GM19023 (cell line): ENCODE data around the gene ADAMTSL1.

Experiments used
- ATAC-seq: cut with Tn5 transposase; IDR thresholded peaks from one replicate; pipeline ENCODE4 v1.9.1; 2021; ENCODE audit warnings: mild to moderate bottlenecking, moderate library complexity; ENCODE audit not compliant: unreplicated experiment

The ADAMTSL1 gene

DNA sequence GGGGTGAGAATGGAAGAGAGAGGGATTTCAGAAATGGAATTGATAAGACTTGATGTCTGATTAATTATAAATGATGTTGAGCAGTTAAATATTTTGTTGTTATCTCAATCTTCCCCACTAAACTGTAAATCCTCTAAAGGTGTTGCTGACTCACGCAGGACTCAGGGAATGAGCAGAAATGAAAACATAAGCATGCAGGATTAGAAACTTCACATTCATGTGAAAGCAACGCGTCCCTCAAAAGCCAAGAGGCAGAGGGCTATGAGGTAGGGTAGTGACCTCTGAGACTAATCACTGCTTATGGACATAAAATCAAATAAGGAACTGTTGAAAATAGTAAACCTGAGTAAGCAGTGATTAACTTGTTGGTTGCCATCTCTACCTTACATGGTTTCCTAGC lies 21.1 kb downstream of the ADAMTSL1 start:
- no peak for ATAC-seq

DNA sequence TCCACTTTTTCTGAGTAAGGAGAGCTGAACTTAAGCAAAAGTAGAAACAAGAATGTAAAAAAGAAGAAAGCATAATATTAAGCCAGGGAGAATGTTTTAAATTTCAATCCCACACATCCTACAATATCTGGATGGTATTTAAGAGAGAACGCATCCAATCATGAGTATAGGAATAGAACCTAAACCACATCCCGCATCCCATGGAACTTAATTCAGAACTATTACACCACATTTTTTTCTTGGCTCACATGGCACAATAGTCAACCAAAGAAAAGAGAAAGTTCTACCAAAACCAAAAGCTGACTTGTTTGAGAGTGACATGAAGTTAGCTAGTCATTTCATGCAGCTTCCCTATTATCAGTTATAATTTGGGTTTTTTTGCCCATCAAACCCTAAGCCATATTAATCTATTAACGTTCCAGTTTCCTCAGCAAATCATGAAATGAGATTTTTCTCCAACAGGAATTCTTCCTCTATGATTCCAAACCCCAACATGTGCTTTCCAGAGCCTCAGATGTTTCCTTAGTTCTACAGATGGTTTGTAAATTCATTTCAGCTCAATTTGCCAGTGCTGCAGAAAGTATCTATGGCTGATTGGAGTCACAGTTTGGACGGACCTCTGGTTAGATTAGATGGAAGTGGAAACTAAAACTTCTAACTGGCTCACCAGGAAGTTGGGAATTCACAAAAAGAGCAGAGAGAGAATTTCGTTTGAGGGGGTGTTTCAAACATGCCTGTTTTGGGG lies 22.5 kb downstream of the ADAMTSL1 start:
- no peak for ATAC-seq

DNA sequence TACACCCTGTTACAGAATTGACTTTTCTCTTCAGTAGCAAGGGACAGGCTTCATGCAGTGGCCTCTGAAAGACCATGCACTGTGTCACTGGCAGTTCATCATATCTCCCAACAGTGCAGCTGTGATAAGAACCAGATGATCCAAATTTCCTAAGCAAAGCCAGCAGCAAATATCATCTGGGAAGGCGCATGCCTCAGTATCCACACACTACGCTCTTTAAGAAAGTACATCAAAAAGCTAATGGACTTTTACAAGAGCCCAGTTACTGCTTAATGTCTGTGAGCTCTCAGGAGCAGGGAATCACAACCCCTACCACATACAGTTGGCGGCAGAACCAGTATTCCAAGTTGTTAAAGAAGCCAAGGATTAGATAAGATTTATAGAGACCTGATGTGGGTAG lies 25.1 kb downstream of the ADAMTSL1 start:
- no peak for ATAC-seq

DNA sequence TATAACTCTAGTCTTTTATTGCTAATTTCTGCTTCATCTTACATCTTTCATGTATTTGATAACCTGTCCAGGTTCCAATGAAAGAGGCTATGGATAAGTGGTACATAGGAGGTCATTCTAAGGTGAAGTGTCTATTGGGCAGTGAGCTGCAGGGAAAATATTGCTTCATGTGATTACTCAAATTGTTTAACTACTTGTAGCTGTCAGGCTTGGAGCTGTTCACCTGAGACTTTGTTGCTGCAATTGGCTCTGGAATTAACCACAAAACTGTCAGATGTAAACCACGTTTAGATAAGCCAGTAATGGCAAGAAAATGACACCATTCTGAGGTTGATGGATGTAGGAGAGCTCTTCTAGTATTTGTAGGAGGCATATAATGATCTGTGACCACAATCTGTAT lies 26.0 kb downstream of the ADAMTSL1 start:
- ATAC-seq: no peak

DNA sequence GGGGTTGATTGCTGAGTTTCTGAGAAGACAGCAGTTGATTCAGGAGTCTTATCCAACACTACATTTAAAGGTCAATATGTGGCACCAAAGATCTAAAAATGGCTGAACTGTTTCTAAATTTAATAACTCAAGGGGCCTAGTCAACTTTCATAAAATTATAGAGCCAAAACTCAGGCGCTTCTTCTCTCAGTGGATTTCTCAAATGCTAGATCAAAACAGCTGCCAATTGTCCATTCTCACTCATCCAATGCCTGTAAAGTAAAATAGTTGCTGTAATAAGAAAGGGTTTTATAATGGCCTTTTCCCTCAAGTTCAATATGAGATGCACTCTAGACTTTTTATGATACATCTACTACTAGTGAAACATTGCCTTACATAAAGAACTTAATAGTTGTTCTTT lies 26.5 kb downstream of the ADAMTSL1 start:
- no peak for ATAC-seq

DNA sequence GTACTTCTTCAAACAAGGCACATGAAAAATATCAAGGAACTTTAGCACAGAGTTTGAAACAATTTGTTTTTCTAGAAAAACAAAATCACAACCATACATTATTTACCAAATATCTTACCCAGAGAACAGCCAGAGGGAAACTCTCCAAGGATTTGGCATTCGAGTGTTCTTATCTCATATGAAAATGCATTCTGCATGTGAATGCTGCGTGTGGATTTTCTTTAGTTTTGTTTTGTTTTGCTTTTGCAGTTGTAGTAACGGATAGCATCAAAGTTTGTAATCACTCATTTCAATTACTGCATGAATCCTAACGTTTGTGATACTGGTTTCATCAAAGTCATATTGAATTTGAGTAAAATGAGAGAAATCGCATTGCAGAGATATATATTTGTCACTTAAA lies 28.0 kb downstream of the ADAMTSL1 start:
- ATAC-seq: no peak

DNA sequence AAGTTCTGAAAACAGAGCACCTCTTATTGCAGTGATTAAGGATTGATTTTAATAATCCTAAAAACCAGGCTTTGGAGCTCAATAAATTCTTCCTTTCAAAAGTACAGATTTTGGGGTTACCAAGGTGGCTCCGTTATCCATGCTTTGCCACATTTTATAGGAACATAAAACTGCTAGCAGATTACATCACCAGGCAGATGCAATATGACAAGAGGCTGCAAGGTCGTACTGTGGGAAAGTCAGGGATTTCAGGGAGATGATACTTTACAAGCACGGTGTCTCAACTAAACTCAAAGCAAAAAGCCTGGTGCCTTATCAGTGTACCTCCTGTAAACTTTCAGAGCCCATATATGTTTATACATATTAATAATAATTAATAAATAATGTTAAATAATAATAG lies 28.6 kb downstream of the ADAMTSL1 start:
- no peak for ATAC-seq

DNA sequence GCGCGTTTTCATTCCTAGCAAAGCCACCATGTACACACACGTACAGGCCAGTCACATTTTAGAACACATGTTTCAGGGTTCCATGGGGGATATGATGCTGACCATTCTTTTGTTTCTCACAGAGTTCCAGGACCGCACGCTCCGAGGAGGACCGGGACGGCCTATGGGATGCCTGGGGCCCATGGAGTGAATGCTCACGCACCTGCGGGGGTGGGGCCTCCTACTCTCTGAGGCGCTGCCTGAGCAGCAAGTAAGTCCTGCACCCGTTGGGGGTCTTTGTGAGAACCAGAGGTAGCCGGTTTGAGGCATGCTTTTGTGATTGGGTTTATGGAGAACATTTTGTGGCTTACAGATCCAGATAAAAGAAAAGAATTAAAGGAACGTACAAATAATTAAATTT lies 30.8 kb downstream of the ADAMTSL1 start:
- no peak for ATAC-seq

DNA sequence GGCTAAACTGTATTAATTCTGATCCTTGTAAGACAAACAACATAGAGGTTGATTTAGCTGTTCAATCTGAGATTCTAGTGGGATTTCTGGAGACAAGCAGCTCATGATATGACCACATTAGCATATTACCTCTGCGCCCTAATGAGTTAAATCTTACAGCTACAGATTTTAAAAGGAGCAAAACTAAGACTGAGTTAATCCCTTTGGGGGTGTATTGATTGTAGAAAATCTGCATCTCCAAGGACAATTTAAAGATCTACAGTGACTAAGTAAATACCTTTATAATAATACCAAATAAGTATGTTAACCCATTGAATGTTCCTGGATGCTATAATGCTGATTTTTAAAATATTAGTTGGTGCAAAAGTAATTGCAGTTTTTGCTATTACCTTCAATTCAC lies 33.2 kb downstream of the ADAMTSL1 start:
- no peak for ATAC-seq

DNA sequence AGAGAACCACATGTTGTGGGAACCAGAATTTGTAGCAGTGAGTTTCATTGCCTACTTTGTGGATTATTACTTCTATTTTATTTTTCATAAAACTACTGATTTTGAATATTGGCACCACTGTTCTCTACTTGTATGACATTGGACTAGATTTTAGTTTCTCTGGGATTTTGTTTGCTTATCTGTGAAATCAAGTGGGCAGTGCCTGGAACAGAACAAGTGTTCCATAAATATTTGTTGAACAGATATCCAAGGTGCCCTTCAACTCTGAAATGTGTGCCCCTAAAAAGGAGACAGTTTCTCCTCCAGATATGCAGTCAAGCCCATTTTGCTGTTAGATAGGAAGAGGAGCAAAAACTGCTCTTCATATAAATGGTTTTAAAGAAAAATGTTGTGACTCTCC lies 42.6 kb downstream of the ADAMTSL1 start:
- ATAC-seq: no peak

DNA sequence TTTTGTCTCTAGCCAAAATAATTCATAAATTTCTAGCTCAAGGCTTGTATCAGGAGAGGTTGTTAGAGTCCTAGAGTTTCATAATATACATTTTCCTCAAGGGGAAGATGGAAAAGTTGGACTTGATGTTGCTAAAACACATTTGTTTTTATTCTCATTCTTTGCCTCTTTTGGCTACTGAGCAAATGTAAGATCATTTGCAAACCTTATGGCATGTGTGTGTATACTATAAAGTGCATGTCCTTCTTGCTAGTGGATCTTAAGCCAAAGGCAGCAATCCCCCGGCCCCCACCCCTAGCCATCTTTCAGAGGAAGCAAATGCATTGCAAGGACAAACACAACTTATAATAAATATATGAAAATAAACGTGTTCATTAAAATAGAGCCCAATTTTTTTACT lies 43.0 kb downstream of the ADAMTSL1 start:
- ATAC-seq: no peak

DNA sequence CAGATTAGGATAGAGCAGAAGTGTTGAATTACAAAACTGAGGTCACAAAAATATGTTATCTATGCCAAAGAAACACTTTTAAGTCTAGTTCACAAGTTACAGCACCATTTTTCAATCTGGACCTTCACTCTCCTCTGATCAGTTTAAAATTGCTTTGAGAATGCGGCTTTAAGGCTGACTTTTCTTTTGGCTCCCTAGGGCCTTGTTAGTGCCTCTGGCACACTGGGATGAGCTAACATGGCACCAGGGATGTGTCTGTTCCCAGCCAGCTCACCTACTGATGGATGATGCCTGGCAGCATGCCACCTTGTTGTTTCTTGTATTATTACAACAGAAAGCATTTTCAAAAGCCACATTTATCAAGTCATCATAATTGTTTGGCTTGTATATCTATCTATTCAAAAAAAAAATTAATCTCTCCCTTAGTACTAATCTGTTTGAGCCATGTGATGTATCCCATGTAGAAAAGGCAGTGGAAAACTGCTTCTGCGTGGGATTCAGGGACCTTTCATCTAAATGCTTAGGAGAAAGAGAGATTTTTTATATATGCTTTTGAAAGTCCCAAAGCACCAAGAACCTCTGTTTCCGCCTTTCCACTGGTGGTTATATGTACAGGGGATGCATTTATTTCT lies 46.6 kb downstream of the ADAMTSL1 start:
- ATAC-seq: no peak

DNA sequence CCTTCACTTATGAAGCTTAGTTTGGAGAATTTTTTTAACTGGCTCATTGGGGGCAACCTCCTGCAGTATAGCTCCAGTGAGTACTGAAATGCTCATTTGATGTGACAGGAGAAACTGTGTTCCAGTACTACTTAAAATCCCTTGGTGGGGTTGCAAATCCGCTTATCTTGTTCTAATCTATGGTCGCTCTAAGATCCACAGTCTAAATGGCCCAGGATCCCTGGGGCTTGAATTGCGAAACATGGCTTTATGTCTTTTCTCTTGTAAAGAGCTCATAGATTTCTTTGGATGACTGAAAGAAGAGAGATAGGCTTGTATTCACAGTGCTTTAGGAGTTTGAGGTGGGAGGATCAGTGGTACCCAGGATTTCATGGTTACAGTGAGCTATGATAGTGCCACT lies 52.7 kb downstream of the ADAMTSL1 start:
- no peak for ATAC-seq

DNA sequence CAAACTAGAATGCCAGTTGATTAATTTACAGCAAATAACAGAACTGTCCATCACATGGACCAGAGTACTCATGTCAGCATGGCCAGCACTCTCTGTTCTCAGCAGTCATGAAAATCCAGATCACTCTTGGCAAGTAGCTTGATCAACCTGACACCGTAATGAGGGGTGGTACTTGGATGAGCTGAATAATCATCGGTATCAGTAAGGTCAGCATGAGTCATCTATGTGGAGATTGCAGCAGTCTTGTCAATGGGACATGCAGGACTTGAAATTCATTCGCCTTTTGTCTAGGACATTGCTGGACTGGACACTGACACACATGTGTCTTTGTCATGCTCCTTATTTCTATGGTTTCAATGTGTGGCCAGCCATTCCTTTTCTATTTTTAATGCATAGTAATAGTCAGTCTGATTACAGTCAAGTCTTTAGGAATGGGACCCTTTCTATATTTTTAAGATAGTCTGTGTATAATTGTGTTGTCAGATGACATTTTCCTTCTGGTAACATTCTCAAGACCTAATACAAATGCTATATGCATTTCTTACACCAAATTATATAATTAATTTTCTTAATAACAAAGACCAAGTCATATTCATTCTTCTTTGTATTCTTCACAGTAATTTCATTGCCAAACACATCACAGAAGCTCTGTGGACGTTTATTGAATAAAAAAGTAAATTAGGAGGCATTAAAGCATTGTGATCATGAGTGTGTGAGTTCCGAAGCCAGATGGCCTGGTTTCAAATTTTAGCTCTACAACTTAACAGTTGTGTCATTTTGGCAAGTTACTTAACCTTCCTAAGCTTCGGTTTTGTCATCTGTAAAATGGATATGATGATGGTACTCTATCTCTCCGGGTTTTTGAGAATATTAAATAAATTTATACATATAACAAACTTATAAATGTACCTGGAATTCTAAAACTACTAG lies 57.4 kb downstream of the ADAMTSL1 start:
- no peak for ATAC-seq

DNA sequence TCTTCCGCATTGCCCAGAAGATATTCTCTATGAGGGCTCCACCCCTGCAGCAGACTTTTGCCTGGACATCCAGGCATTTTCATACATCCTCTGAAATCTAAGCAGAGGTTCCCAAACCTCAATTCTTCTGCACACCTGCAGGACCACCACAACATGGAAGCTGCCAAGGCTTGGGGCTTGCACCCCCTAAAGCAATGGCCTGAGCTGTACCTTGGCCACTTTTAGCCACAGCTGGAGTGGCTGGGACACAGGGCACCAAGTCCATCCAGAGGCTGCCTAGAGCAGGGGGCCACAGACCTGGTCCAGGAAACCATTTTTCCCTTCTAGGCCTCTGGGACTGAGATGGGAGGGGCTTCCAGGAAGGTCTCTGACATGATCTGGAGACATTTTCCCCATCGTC lies 60.7 kb downstream of the ADAMTSL1 start:
- no peak for ATAC-seq

DNA sequence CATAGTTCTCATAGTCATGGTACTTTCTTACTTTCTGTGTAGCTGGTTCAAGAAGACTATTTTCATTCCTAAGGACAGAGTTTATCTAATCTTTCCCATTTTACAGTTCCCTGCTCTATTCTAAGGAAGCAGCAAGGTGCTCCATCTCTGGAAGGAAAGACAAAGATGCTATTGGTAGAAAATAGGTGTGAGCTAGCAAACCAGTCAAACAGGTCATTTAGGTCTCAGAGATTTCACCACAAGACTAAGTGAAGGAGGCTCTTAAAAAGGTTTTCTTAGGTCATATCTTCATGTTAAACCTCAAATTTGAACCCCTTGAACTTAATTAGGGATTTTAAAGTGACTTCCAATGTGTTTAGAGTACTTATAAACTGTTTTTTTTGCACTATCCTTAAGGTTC lies 62.6 kb downstream of the ADAMTSL1 start:
- no peak for ATAC-seq

DNA sequence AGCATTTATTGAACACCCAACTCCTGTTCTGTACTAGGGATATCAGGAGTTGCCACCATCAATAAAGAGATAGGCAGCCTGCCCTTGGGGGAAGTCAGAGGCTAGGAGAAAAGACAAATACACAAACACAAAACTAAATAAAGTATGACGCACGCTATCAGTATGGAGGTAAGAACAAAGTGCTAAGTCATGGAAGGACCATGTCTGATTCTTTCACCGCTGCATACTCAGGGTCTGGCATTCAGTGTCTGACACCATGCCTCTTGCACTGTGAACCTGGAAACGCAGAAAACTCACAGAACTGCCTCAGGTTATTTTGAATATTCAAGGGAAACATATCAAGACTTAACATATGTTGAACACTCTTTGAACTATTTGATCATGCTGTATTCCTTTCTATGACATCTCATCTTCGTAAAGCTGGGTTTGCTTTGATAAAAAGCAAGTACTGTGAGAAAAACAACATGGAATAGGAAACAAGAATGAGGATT lies 65.3 kb downstream of the ADAMTSL1 start:
- no peak for ATAC-seq

DNA sequence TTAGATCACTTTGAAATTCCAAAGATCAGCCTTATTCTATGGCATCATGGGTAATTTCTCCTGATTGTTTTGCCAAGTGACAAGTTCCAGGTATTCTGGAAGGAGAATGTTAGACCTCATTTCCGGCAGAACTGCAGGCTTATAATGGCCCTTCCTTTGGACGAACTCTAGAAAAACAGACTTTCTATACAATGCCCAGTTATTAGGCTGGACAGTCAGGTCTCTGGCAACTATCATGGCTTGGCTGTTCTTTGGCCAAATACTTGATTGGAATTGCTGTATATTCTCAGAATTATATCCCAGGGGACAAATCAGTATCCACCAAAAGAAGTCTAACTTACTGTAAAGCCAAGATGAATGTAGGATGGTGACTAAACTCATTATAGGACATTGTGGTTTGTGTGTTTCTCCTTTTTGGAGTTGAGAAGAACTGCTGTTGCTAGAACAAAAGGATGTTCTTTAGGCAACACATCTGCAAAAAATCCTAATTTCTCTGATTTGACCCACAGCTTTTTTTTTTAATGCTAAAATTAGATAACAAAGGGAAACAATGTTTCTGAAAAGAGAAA lies 69.0 kb downstream of the ADAMTSL1 start:
- ATAC-seq: no peak

DNA sequence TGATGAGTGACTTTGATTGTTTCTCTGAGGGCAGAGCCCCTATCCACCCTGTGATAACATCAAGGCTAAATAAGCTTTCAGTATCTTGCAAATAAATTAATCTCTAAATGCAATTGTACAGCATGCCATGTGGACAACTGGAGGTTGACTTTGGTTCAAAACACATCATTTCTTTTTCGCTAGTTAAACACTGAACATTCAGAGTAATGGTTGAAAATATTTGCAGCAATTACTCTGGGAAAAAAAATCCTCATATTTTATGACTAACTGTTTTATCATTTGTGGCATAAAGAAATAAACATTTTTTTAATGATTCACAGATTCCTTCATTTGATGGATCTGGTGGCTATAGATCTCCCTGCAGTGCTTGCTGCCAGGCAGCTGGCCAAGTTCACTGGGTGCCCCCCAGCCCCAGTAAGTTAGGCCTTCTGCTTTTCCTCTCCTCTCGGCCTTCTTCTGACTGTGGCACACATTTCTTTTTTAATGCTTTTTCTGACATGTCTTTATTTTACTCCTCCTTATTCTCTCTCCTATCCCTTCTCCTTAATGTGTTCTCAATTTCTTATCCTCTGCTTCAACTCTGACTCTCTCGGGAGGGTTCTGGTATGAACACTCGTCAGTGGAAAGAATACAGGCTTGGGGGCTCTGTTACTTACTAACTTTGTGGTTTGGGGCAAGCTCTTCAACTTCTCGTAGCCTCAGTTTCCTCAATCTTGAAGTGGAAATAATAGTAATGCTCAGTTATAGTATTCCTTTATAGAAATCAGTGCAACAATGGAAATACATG lies 69.6 kb downstream of the ADAMTSL1 start:
- ATAC-seq: no peak

DNA sequence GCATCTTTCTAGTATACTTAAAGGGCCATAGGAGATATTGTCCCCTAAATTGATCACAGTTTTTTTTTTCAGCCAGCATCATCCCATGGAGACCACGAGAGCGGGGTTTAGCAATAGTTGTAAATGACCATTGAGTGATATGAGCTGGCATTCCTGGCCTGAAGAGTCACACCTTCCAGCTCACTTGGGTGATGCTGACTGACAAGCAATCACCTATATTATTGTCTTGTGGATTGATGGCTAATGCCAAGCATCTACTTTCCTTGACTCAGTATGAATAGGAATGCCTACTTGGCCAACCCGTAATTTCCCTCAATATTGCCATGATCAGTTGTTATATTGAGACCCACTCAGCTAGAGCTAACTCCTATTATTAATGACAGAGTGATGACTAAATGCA lies 70.5 kb downstream of the ADAMTSL1 start:
- ATAC-seq: no peak
